Keratinocyte (primary cell): ENCODE measurements around the gene ADGRB2.

Experiments used
- EZH2 ChIP-seq: IDR thresholded peaks from one replicate; pipeline ENCODE4 v1.6.1; 2012; ENCODE audit warnings: inconsistent platforms, mild to moderate bottlenecking, low read length, moderate library complexity
- TF ChIP-seq, protein P1 (sequence below), 3 experiments: IDR thresholded peaks in 1 of 3; conservative IDR thresholded peaks in 1 of 3; optimal IDR thresholded peaks in 1 of 3; 2 replicates in 2 of 3; 3 replicates in 1 of 3; pipeline versions ENCODE3 to v1.5.1; 2011; ENCODE audit warnings: low read length in 3 of 3, mild to moderate bottlenecking in 3 of 3, moderate library complexity in 2 of 3, control low read depth in 1 of 3, inconsistent platforms in 1 of 3; ENCODE audit not compliant: insufficient read depth in 2 of 3; ENCODE audit errors: extremely low read depth in 1 of 3

- TF ChIP-seq, protein P1, sequence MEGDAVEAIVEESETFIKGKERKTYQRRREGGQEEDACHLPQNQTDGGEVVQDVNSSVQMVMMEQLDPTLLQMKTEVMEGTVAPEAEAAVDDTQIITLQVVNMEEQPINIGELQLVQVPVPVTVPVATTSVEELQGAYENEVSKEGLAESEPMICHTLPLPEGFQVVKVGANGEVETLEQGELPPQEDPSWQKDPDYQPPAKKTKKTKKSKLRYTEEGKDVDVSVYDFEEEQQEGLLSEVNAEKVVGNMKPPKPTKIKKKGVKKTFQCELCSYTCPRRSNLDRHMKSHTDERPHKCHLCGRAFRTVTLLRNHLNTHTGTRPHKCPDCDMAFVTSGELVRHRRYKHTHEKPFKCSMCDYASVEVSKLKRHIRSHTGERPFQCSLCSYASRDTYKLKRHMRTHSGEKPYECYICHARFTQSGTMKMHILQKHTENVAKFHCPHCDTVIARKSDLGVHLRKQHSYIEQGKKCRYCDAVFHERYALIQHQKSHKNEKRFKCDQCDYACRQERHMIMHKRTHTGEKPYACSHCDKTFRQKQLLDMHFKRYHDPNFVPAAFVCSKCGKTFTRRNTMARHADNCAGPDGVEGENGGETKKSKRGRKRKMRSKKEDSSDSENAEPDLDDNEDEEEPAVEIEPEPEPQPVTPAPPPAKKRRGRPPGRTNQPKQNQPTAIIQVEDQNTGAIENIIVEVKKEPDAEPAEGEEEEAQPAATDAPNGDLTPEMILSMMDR (optimal IDR thresholded peaks at IDR 0.05 in 1 of 3, IDR thresholded peaks at IDR 0.05 in 1 of 3, conservative IDR thresholded peaks at IDR 0.05 in 1 of 3; ENCODE audit: extremely low read depth in 1 of 3, insufficient read depth in 2 of 3, low read length in 3 of 3): no peak
- no peak for TF ChIP-seq EZH2
Measured at GRCh38 chr1:31687601-31688000, 76.5 kb downstream of the ADGRB2 start.
